Dermis blood vessel endothelial cell (primary cell): Measurements from ENCODE around the gene AP4M1. TPM values are rescaled to one million over a fixed set of nuclear protein-coding genes. Genes with fewer than 3 reads are reported as not detected.
"Not testable (repeated sequence)": the region's sequence is repeated elsewhere in the genome, so short reads cannot be mapped to it uniquely, and the experiment has no call there.

ENCODE experiments used
- DNase-seq: peaks from one replicate; pipeline ENCODE4 v3.0.0; 2010
- total RNA-seq: library from RNA; depleted of rRNA; stranded (reverse); fragments of >200 nt; gene quantifications from 2 replicates; pipeline ENCODE4 v1.2.3, GENCODE V29; 2014

AP4M1 gene
- total RNA-seq, 1 donor from 2014 or later, result 24.3 TPM

GRCh38 chr7:100109521-100110163 lies 8.2 kb downstream of the AP4M1 start:
- peak; percentile 28 for DNase-seq

GRCh38 chr7:100111156-100111555 lies 9.7 kb downstream of the AP4M1 start:
- no peak for DNase-seq

- DNase-seq, result no peak
These were observed 10.5 kb downstream of the AP4M1 start for GRCh38 chr7:100111914-100112313.

GRCh38 chr7:100115026-100115425 lies 13.6 kb downstream of the AP4M1 start:
- DNase-seq, result no peak

- no peak for DNase-seq
These were observed 17.1 kb downstream of the AP4M1 start for GRCh38 chr7:100118388-100119071.

- peak; percentile 97 for DNase-seq
These were observed 17.9 kb downstream of the AP4M1 start, which contains the start of the genes CNPY4 and TAF6 for GRCh38 chr7:100119072-100119969. Gene CNPY4 (plus strand): TSS chr7:100119634. CDS start chr7:100119745, 111 bp downstream. Gene TAF6 (minus strand): TSS chr7:100119358. CDS start chr7:100114209, 5,149 bp downstream.

- no peak for DNase-seq
These were observed 18.7 kb downstream of the AP4M1 start for GRCh38 chr7:100119970-100120732.

GRCh38 chr7:100120733-100121036 lies 19.2 kb downstream of the AP4M1 start:
- no peak for DNase-seq

- DNase-seq, result no peak
These were observed 20.6 kb downstream of the AP4M1 start for GRCh38 chr7:100122067-100122466.

- no peak for DNase-seq
These were observed 21.1 kb downstream of the AP4M1 start for GRCh38 chr7:100122568-100122967.

- no peak for DNase-seq
These were observed 23.1 kb downstream of the AP4M1 start for GRCh38 chr7:100124301-100125230.

GRCh38 chr7:100126239-100126930 lies 24.9 kb downstream of the AP4M1 start:
- DNase-seq, result no peak

GRCh38 chr7:100126931-100127865 lies 25.8 kb downstream of the AP4M1 start, which contains the start of gene MBLAC1:
Gene MBLAC1 (plus strand): TSS chr7:100126967. CDS start chr7:100127396, 429 bp downstream.
- DNase-seq, result peak; percentile 95

- peak; percentile 33 for DNase-seq
These were observed 26.6 kb downstream of the AP4M1 start for GRCh38 chr7:100127866-100128636.

GRCh38 chr7:100128637-100128963 lies 27.2 kb downstream of the AP4M1 start:
- DNase-seq, result no peak

GRCh38 chr7:100130220-100130607 lies 28.8 kb downstream of the AP4M1 start:
- not testable (repeated sequence) for DNase-seq

GRCh38 chr7:100130608-100131453 lies 29.4 kb downstream of the AP4M1 start:
- DNase-seq, result peak; percentile 73

GRCh38 chr7:100132126-100132525 lies 30.7 kb downstream of the AP4M1 start:
- DNase-seq, result no peak
